CD4-positive, alpha-beta memory T cell (primary cell): ENCODE measurements around the gene NMT1. TPM values are rescaled to one million over a fixed set of nuclear protein-coding genes. Genes with fewer than 3 reads are reported as not detected.
A peak's percentile ranks its signal among the peaks of the same experiment; 100 is the strongest.

Source experiments
- CTCF ChIA-PET: fragments of 350-600 bp; sonication (Branson Sonifier 250); formaldehyde crosslinking; loops from one replicate; lab custom pipeline; 2021; ENCODE audit warnings: inconsistent platforms; ENCODE audit not compliant: partially characterized antibody; lab: Charles Lee
- POLR2A ChIA-PET: fragments of 350-600 bp; sonication (Branson Sonifier 250); formaldehyde crosslinking; loops from one replicate; lab custom pipeline; 2021; ENCODE audit not compliant: partially characterized antibody; lab: Charles Lee
- DNase-seq, 5 donors: peaks; one replicate each; pipeline versions ENCODE4 v3.0.0 to v3.0.0-alpha.2; 2020 to 2022; ENCODE audit warnings: mixed read lengths in 1 of 5
- H3K27ac ChIP-seq: one replicate; pipeline ENCODE4 v1.7.0; 2013; ENCODE audit warnings: low read depth, low read length
- H3K27me3 ChIP-seq: 2 replicates; pipeline ENCODE4 v1.7.0; 2013; ENCODE audit warnings: mild to moderate bottlenecking, low read length, moderate library complexity; ENCODE audit not compliant: insufficient read depth
- H3K36me3 ChIP-seq: 2 replicates; pipeline ENCODE4 v1.7.0; 2013; ENCODE audit warnings: mild to moderate bottlenecking, low read length, moderate library complexity; ENCODE audit not compliant: insufficient read depth
- H3K4me1 ChIP-seq: 2 replicates; pipeline ENCODE4 v1.7.0; 2013; ENCODE audit warnings: mild to moderate bottlenecking, low read length, moderate library complexity; ENCODE audit not compliant: insufficient read depth
- H3K4me3 ChIP-seq, 2 donors: one replicate each; pipeline ENCODE4 v1.7.0; 2013; ENCODE audit warnings: low read length in 2 of 2, mild to moderate bottlenecking in 1 of 2
- H3K9me3 ChIP-seq, 2 donors: one replicate each; pipeline ENCODE4 v1.7.0; 2013; ENCODE audit warnings: low read length in 2 of 2, control low read depth in 1 of 2; ENCODE audit not compliant: control insufficient read depth in 1 of 2
- H3K27ac Mint-ChIP-seq, 7 donors: one replicate each; pipeline ENCODE4 v1.8.0; 2020 to 2021; ENCODE audit warnings: mixed read lengths in 7 of 7, mild to moderate bottlenecking in 6 of 7, inconsistent platforms in 3 of 7, moderate library complexity in 3 of 7
- H3K27me3 Mint-ChIP-seq, 2 donors: one replicate each; pipeline ENCODE4 v1.8.0; 2020 to 2021; ENCODE audit warnings: mixed read lengths in 2 of 2
- H3K36me3 Mint-ChIP-seq, 2 donors: one replicate each; pipeline ENCODE4 v1.8.0; 2020 to 2021; ENCODE audit warnings: mixed read lengths in 2 of 2, inconsistent platforms in 1 of 2, mild to moderate bottlenecking in 1 of 2
- H3K4me1 Mint-ChIP-seq, 4 donors: one replicate each; pipeline ENCODE4 v1.8.0; 2020 to 2021; ENCODE audit warnings: mixed read lengths in 4 of 4, mild to moderate bottlenecking in 1 of 4
- H3K4me3 Mint-ChIP-seq, 8 donors: one replicate each; pipeline ENCODE4 v1.8.0; 2020 to 2021; ENCODE audit warnings: mixed read lengths in 8 of 8, mild to moderate bottlenecking in 7 of 8, moderate library complexity in 6 of 8, inconsistent platforms in 3 of 8
- H3K9me3 Mint-ChIP-seq, 8 donors: one replicate each; pipeline ENCODE4 v1.8.0; 2020 to 2021; ENCODE audit warnings: mixed read lengths in 8 of 8, mild to moderate bottlenecking in 5 of 8, inconsistent platforms in 3 of 8, moderate library complexity in 1 of 8
- intact Hi-C: fragments of 100-400 bp; cut with micrococcal nuclease; formaldehyde crosslinking; loops from one replicate; pipeline ENCODE4 v1.15.1; 2023
- polyA plus RNA-seq, 2 donors: library from polyadenylated mRNA; unstranded; fragments of 300-500 nt; fragmentation: Illumina TruSeq; gene quantifications; one replicate each; pipeline ENCODE4 v1.2.3, GENCODE V29; 2021
- total RNA-seq, 2 experiments: library from RNA; stranded (reverse); gene quantifications; one replicate each; pipeline ENCODE4 v1.2.3, GENCODE V29; 2021

Gene NMT1
- total and polyA plus RNA-seq, 4 experiments from 2014 or later = 56.2 to 126 (median 100) TPM

GRCh38 chr17:45132572-45133463, 71.7 kb downstream of the NMT1 start:
- peak overlapping the region; percentile 80 to 96 (median 95) for H3K27ac Mint-ChIP-seq
- DNase-seq = peak; percentile 75 to 81 (median 75)
- POLR2A ChIA-PET = interaction anchor here (0.6 to 9.3 kb wide), 4 partner anchors 17 to 284 kb away, joined by 3 to 243 read pairs (median 4); partner anchors contain the start of genes HEXIM1, HEXIM2 and NMT1

GRCh38 chr17:45135192-45135977, 74.3 kb downstream of the NMT1 start, which contains the start of gene ACBD4:
Gene ACBD4, plus strand, starts transcription at chr17:45135687. Its CDS starts 458 bp downstream, at chr17:45136145.
- Histone ChIP-seq H3K36me3 (no peaks in the 10 kb centered on the region), H3K27ac (peak within 1 kb of the TSS; percentile 70), H3K4me1 (peaks cover 25% of the 10 kb centered on the region), H3K27me3 (no peaks in the 10 kb centered on the region), H3K9me3 (no peaks in the 10 kb centered on the region), H3K4me3 (peak within 1 kb of the TSS; percentile 90 to 92)
- peaks cover 9 to 37% (median 16%) of the 10 kb centered on the region in 4 donors for H3K4me1 Mint-ChIP-seq
- peak; percentile 96 to 97 (median 97) for DNase-seq
- peaks cover 0 to 10% of the 10 kb centered on the region in 2 donors for H3K36me3 Mint-ChIP-seq
- H3K4me3 Mint-ChIP-seq = peak within 1 kb of the TSS; percentile 84 to 94 (median 90)
- peak within 1 kb of the TSS; percentile 86 to 94 (median 91) for H3K27ac Mint-ChIP-seq
- no peaks in the 10 kb centered on the region for H3K9me3 Mint-ChIP-seq
- ChIA-PET CTCF (interaction anchor here (0.6 to 14.3 kb wide), 58 partner anchors 10 to 603 kb away, joined by 3 to 552 read pairs (median 4); partner anchors contain the start of genes FMNL1, HEXIM1, HEXIM2 and MAP3K14), POLR2A (interaction anchor here (0.5 to 9.3 kb wide), 20 partner anchors 9 to 236 kb away, joined by 3 to 243 read pairs (median 5); partner anchors contain the start of genes EFTUD2, FMNL1, HEXIM1 and HEXIM2)
- intact Hi-C loops = loop anchor here (1.0 kb wide), 4 partner anchors 13 to 63 kb away; partner anchors contain the start of genes HEXIM1 and HEXIM2
- no peaks in the 10 kb centered on the region for H3K27me3 Mint-ChIP-seq

More at GRCh38 chr17:45132572-45133463, 71.7 kb downstream of the NMT1 start:
- CTCF ChIA-PET = interaction anchor here (1.1 to 14.3 kb wide), 6 partner anchors 21 to 65 kb away, joined by 3 to 552 read pairs (median 6); partner anchors contain the start of genes HEXIM1 and HEXIM2
- H3K27ac ChIP-seq = peak overlapping the region; percentile 92
- no peaks in the 10 kb centered on the region for H3K27me3 Mint-ChIP-seq
- peaks cover 9 to 37% (median 16%) of the 10 kb centered on the region in 4 donors for H3K4me1 Mint-ChIP-seq
- H3K4me3 Mint-ChIP-seq = peak overlapping the region; percentile 89 to 93 (median 92)
- H3K4me3 ChIP-seq = peak overlapping the region; percentile 65 to 86
- H3K9me3 Mint-ChIP-seq = no peaks in the 10 kb centered on the region
- H3K36me3 ChIP-seq = no peaks in the 10 kb centered on the region
- peaks cover 25% of the 10 kb centered on the region for H3K4me1 ChIP-seq
- intact Hi-C loops = loop anchor here (1.0 to 2.0 kb wide), 3 partner anchors 72 to 358 kb away; partner anchors contain the start of gene NMT1
- peaks cover 0 to 7% of the 10 kb centered on the region in 2 donors for H3K36me3 Mint-ChIP-seq
- no peaks in the 10 kb centered on the region for H3K9me3 ChIP-seq
- no peaks in the 10 kb centered on the region for H3K27me3 ChIP-seq

GRCh38 chr17:45135978-45136791, 75.1 kb downstream of the NMT1 start:
- peak overlapping the region; percentile 90 to 92 for H3K4me3 ChIP-seq
- intact Hi-C loops = loop anchor here (1.0 kb wide), 4 partner anchors 12 to 62 kb away; partner anchors contain the start of genes HEXIM1 and HEXIM2
- peaks cover 0 to 10% of the 10 kb centered on the region in 2 donors for H3K36me3 Mint-ChIP-seq
- DNase-seq = peak in 2 of 5 donors; percentile 12 to 36
- peaks cover 13 to 44% (median 21%) of the 10 kb centered on the region in 4 donors for H3K4me1 Mint-ChIP-seq
- H3K4me3 Mint-ChIP-seq = peak overlapping the region; percentile 84 to 94 (median 90)
- peak overlapping the region; percentile 70 for H3K27ac ChIP-seq
- H3K4me1 ChIP-seq = peaks cover 29% of the 10 kb centered on the region
- no peaks in the 10 kb centered on the region for H3K27me3 Mint-ChIP-seq
- ChIA-PET CTCF (interaction anchor here (0.6 to 14.3 kb wide), 55 partner anchors 11 to 361 kb away, joined by 3 to 552 read pairs (median 5); partner anchors contain the start of genes FMNL1, HEXIM1, HEXIM2 and MAP3K14), POLR2A (interaction anchor here (0.6 to 9.3 kb wide), 18 partner anchors 8 to 237 kb away, joined by 3 to 243 read pairs (median 5); partner anchors contain the start of genes EFTUD2, FMNL1, HEXIM1 and HEXIM2)
- H3K36me3 ChIP-seq = no peaks in the 10 kb centered on the region
- no peaks in the 10 kb centered on the region for H3K9me3 ChIP-seq
- H3K9me3 Mint-ChIP-seq = no peaks in the 10 kb centered on the region
- peak overlapping the region; percentile 86 to 94 (median 91) for H3K27ac Mint-ChIP-seq
- no peaks in the 10 kb centered on the region for H3K27me3 ChIP-seq

GRCh38 chr17:45136846-45137560, 75.9 kb downstream of the NMT1 start:
- Histone ChIP-seq H3K27ac (no peak overlapping the region), H3K4me3 (no peak overlapping the region), H3K27me3 (no peaks in the 10 kb centered on the region), H3K36me3 (no peaks in the 10 kb centered on the region), H3K4me1 (peaks cover 31% of the 10 kb centered on the region), H3K9me3 (no peaks in the 10 kb centered on the region)
- CTCF ChIA-PET = interaction anchor here (1.6 to 14.3 kb wide), 4 partner anchors 17 to 61 kb away, joined by 8 to 552 read pairs (median 158); partner anchors contain the start of genes HEXIM1 and HEXIM2
- H3K27ac Mint-ChIP-seq = peak overlapping the region in 3 of 7 donors; percentile 10 to 89 (median 78)
- no peaks in the 10 kb centered on the region for H3K27me3 Mint-ChIP-seq
- peaks cover 15 to 48% (median 27%) of the 10 kb centered on the region in 4 donors for H3K4me1 Mint-ChIP-seq
- H3K36me3 Mint-ChIP-seq = peaks cover 0 to 10% of the 10 kb centered on the region in 2 donors
- no peak for DNase-seq
- no peaks in the 10 kb centered on the region for H3K9me3 Mint-ChIP-seq
- intact Hi-C loops = no loop called here
- POLR2A ChIA-PET = interaction anchor here (3.0 to 9.3 kb wide), 2 partner anchors 13 to 24 kb away, joined by 41 to 243 read pairs; partner anchors contain the start of genes HEXIM1 and HEXIM2
- peak overlapping the region in 4 of 8 donors; percentile 82 to 94 (median 87) for H3K4me3 Mint-ChIP-seq

GRCh38 chr17:45137561-45138305, 76.6 kb downstream of the NMT1 start:
- Histone ChIP-seq H3K4me3 (no peak overlapping the region), H3K4me1 (peaks cover 32% of the 10 kb centered on the region), H3K27ac (no peak overlapping the region), H3K9me3 (no peaks in the 10 kb centered on the region), H3K27me3 (no peaks in the 10 kb centered on the region), H3K36me3 (no peaks in the 10 kb centered on the region)
- H3K36me3 Mint-ChIP-seq = peaks cover 0 to 10% of the 10 kb centered on the region in 2 donors
- DNase-seq = no peak
- H3K9me3 Mint-ChIP-seq = no peaks in the 10 kb centered on the region
- POLR2A ChIA-PET = interaction anchor here (2.5 to 9.3 kb wide), 3 partner anchors 12 to 24 kb away, joined by 10 to 243 read pairs (median 41); partner anchors contain the start of genes HEXIM1 and HEXIM2
- no peaks in the 10 kb centered on the region for H3K27me3 Mint-ChIP-seq
- CTCF ChIA-PET = interaction anchor here (1.6 to 14.3 kb wide), 2 partner anchors 17 to 60 kb away, joined by 16 to 552 read pairs; partner anchors contain the start of genes HEXIM1 and HEXIM2
- peak overlapping the region in 2 of 8 donors; percentile 6 to 36 for H3K4me3 Mint-ChIP-seq
- peaks cover 15 to 49% (median 29%) of the 10 kb centered on the region in 4 donors for H3K4me1 Mint-ChIP-seq
- intact Hi-C loops = no loop called here
- H3K27ac Mint-ChIP-seq = peak overlapping the region in 2 of 7 donors; percentile 35 to 78
